H1 (cell line): ENCODE measurements around the gene CYP26C1. TPM values are rescaled to one million over a fixed set of nuclear protein-coding genes. Genes with fewer than 3 reads are reported as not detected.

Source experiments
- CTCF ChIA-PET: fragments of 300-600 bp; sonication (Branson Sonifier 250); formaldehyde crosslinking; loops from one replicate; lab custom pipeline; 2021; ENCODE audit not compliant: partially characterized antibody; lab: Charles Lee
- POLR2A ChIA-PET: fragments of 300-600 bp; sonication (Branson Sonifier 250); formaldehyde crosslinking; loops from one replicate; lab custom pipeline; 2021; ENCODE audit warnings: inconsistent platforms; ENCODE audit not compliant: partially characterized antibody; lab: Charles Lee
- DNase-seq, 2 experiments: peaks; one replicate each; pipeline versions ENCODE4 v3.0.0 to v3.0.0-alpha.2; 2010 to 2022; ENCODE audit warnings: low spot score in 2 of 2, low read depth in 1 of 2, mixed read lengths in 1 of 2
- FAIRE-seq: peaks from 2 replicates; lab custom pipeline; 2011; peaks lifted over from hg19 to GRCh38; lab: Jason Lieb, UNC
- H2AFZ ChIP-seq: 2 replicates; pipeline ENCODE4 v1.8.1; 2012; ENCODE audit warnings: low read length, inconsistent platforms
- H2AK5ac ChIP-seq: 2 replicates; pipeline ENCODE4 v1.6.1; 2013; ENCODE audit warnings: low read depth, low read length
- H2BK120ac ChIP-seq: replicated peaks from 2 replicates; pipeline ENCODE3; 2013; ENCODE audit warnings: low read depth, low read length, inconsistent platforms
- H2BK12ac ChIP-seq: 2 replicates; pipeline ENCODE4 v1.6.1; 2013; ENCODE audit warnings: low read depth, low read length
- H2BK15ac ChIP-seq: 2 replicates; pipeline ENCODE4 v1.6.1; 2013; ENCODE audit warnings: low read length
- H2BK20ac ChIP-seq: 2 replicates; pipeline ENCODE4 v1.6.1; 2013; ENCODE audit warnings: low read length
- H2BK5ac ChIP-seq: 2 replicates; pipeline ENCODE4 v1.6.1; 2013; ENCODE audit warnings: low read depth, low read length
- H3K14ac ChIP-seq: 2 replicates; pipeline ENCODE4 v1.6.1; 2013; ENCODE audit warnings: inconsistent platforms; ENCODE audit not compliant: insufficient read length
- H3K18ac ChIP-seq: 2 replicates; pipeline ENCODE4 v1.6.1; 2013; ENCODE audit warnings: low read length; ENCODE audit errors: extremely low read depth
- H3K23ac ChIP-seq: 2 replicates; pipeline ENCODE4 v1.6.1; 2013; ENCODE audit warnings: inconsistent platforms; ENCODE audit not compliant: insufficient read length
- H3K23me2 ChIP-seq: 2 replicates; pipeline ENCODE4 v1.6.1; 2013; ENCODE audit warnings: low read depth, low read length
- H3K27ac ChIP-seq: 2 replicates; pipeline ENCODE4 v1.6.1; 2011; ENCODE audit warnings: low read depth, low read length, inconsistent platforms
- H3K27me3 ChIP-seq, 4 experiments: replicated peaks in 1 of 4; 1 replicate in 1 of 4; 2 replicates in 3 of 4; pipeline versions ENCODE4 v1.6.1 to v1.8.1; 2011 to 2013; ENCODE audit warnings: low read length in 3 of 4, mild to moderate bottlenecking in 3 of 4, inconsistent platforms in 2 of 4, mixed read lengths in 2 of 4, moderate library complexity in 1 of 4; ENCODE audit not compliant: control insufficient read depth in 3 of 4, insufficient read depth in 3 of 4; ENCODE audit errors: extremely low read depth in 1 of 4
- H3K36me3 ChIP-seq, 4 experiments: 2 replicates each; pipeline versions ENCODE4 v1.6.1 to v1.8.1; 2011 to 2013; ENCODE audit warnings: mild to moderate bottlenecking in 4 of 4, low read length in 3 of 4, moderate library complexity in 2 of 4, control low read depth in 1 of 4, inconsistent platforms in 1 of 4; ENCODE audit not compliant: insufficient read depth in 4 of 4, control insufficient read depth in 2 of 4
- H3K4ac ChIP-seq: replicated peaks from 2 replicates; pipeline ENCODE3; 2013; ENCODE audit warnings: low read length, low read depth, mixed read lengths, inconsistent platforms; ENCODE audit not compliant: insufficient read length
- H3K4me1 ChIP-seq, 4 experiments: replicated peaks in 1 of 4; 1 replicate in 1 of 4; 2 replicates in 3 of 4; pipeline versions ENCODE4 v1.6.1 to v1.8.1; 2011 to 2013; ENCODE audit warnings: low read length in 3 of 4, inconsistent platforms in 2 of 4, mixed read lengths in 1 of 4; ENCODE audit not compliant: insufficient read depth in 4 of 4, control insufficient read depth in 3 of 4
- H3K4me2 ChIP-seq, 2 experiments: 2 replicates each; pipeline versions ENCODE4 v1.6.1 to v1.8.1; 2011 to 2013; ENCODE audit warnings: low read depth in 2 of 2, low read length in 2 of 2, control low read depth in 1 of 2, inconsistent platforms in 1 of 2, mild to moderate bottlenecking in 1 of 2; ENCODE audit not compliant: insufficient read depth in 1 of 2
- H3K4me3 ChIP-seq, 4 experiments: fragments of 200-600, 300-600 bp in 1 of 4; sonication (generic), shearing (Covaris generic), sonication (Bioruptor Twin) in 1 of 4; 2 replicates each; pipeline versions ENCODE4 v1.5.1 to v1.8.1; 2011 to 2016; ENCODE audit warnings: low read length in 4 of 4, low read depth in 3 of 4, control low read depth in 2 of 4, inconsistent platforms in 2 of 4, mild to moderate bottlenecking in 2 of 4, mixed read lengths in 1 of 4, moderate library complexity in 1 of 4; ENCODE audit not compliant: insufficient read depth in 2 of 4; ENCODE audit errors: extremely low read depth in 1 of 4
- H3K56ac ChIP-seq: replicated peaks from 2 replicates; pipeline ENCODE3; 2013; ENCODE audit warnings: low read depth, mild to moderate bottlenecking, mixed read lengths, low read length, inconsistent platforms; ENCODE audit not compliant: insufficient read length
- H3K79me1 ChIP-seq: 2 replicates; pipeline ENCODE4 v1.6.1; 2013; ENCODE audit warnings: low read depth, low read length, control low read depth
- H3K79me2 ChIP-seq, 2 experiments: 2 replicates each; pipeline versions ENCODE4 v1.6.1 to v1.8.1; 2012 to 2013; ENCODE audit warnings: low read length in 2 of 2, mild to moderate bottlenecking in 2 of 2, inconsistent platforms in 1 of 2; ENCODE audit not compliant: insufficient read depth in 2 of 2, control insufficient read depth in 1 of 2
- H3K9ac ChIP-seq, 4 experiments: replicated peaks in 1 of 4; 1 replicate in 1 of 4; 2 replicates in 3 of 4; pipeline versions ENCODE4 v1.6.1 to v1.8.1; 2011 to 2013; ENCODE audit warnings: low read depth in 3 of 4, low read length in 3 of 4, control low read depth in 2 of 4, mild to moderate bottlenecking in 2 of 4, moderate library complexity in 2 of 4, inconsistent platforms in 1 of 4; ENCODE audit errors: extremely low read depth in 1 of 4
- H3K9me3 ChIP-seq, 2 experiments: 2 replicates each; pipeline versions ENCODE4 v1.6.1 to v1.8.1; 2012 to 2013; ENCODE audit warnings: mild to moderate bottlenecking in 2 of 2, moderate library complexity in 2 of 2, control low read depth in 1 of 2, inconsistent platforms in 1 of 2, low read depth in 1 of 2, low read length in 1 of 2, mixed read lengths in 1 of 2; ENCODE audit not compliant: insufficient read depth in 2 of 2
- H4K20me1 ChIP-seq, 2 experiments: replicated peaks in 1 of 2; 2 replicates each; pipeline versions ENCODE3 to v1.8.1; 2011 to 2013; ENCODE audit warnings: inconsistent platforms in 2 of 2, low read length in 2 of 2, mild to moderate bottlenecking in 1 of 2; ENCODE audit not compliant: insufficient read depth in 2 of 2, control insufficient read depth in 1 of 2
- H4K5ac ChIP-seq: 2 replicates; pipeline ENCODE4 v1.6.1; 2013; ENCODE audit warnings: low read length, low read depth, mixed read lengths, inconsistent platforms; ENCODE audit not compliant: insufficient read length
- H4K8ac ChIP-seq: 2 replicates; pipeline ENCODE4 v1.8.0; 2013; ENCODE audit warnings: mild to moderate bottlenecking, moderate library complexity, low read length, inconsistent platforms; ENCODE audit not compliant: insufficient read depth; ENCODE audit errors: extremely low read depth
- H4K91ac ChIP-seq: replicated peaks from 2 replicates; pipeline ENCODE3; 2013; ENCODE audit warnings: low read length, mixed read lengths, inconsistent platforms; ENCODE audit not compliant: insufficient read length
- CHD2 ChIP-seq: IDR thresholded peaks from 2 replicates; pipeline ENCODE4 v1.6.1; 2012; ENCODE audit warnings: low read length, improper control_type of control experiment
- EGR1 ChIP-seq: IDR thresholded peaks from 2 replicates; pipeline ENCODE4 v1.6.1; 2011; ENCODE audit warnings: low read depth, low read length, borderline replicate concordance
- FOSL1 ChIP-seq: IDR thresholded peaks from 2 replicates; pipeline ENCODE4 v1.6.1; 2011; ENCODE audit warnings: mild to moderate bottlenecking, low read depth, low read length, moderate library complexity; ENCODE audit not compliant: insufficient read depth
- HDAC2 ChIP-seq, 2 experiments: fragments of 300-600 bp in 1 of 2; sonication (generic) in 1 of 2; IDR thresholded peaks; 2 replicates each; pipeline ENCODE4 v1.6.1; 2011 to 2012; ENCODE audit warnings: low read depth in 2 of 2, low read length in 2 of 2, mild to moderate bottlenecking in 2 of 2, moderate library complexity in 2 of 2, borderline replicate concordance in 1 of 2, inconsistent platforms in 1 of 2
- KDM1A ChIP-seq: fragments of 200-600, 300-600 bp; sonication (generic); IDR thresholded peaks from 2 replicates; pipeline ENCODE4 v1.7.1; 2016; ENCODE audit warnings: mild to moderate bottlenecking, low read length, borderline replicate concordance
- POLR2AphosphoS5 ChIP-seq: IDR thresholded peaks from 2 replicates; pipeline ENCODE4 v1.6.1; 2011; ENCODE audit warnings: low read depth, low read length
- POU5F1 ChIP-seq: IDR thresholded peaks from 2 replicates; pipeline ENCODE4 v1.6.1; 2011; ENCODE audit warnings: low read depth, mild to moderate bottlenecking, low read length, moderate library complexity
- RFX5 ChIP-seq: IDR thresholded peaks from 2 replicates; pipeline ENCODE4 v1.6.1; 2011; ENCODE audit warnings: low read depth, low read length, improper control_type of control experiment, borderline replicate concordance
- RXRA ChIP-seq: IDR thresholded peaks from 2 replicates; pipeline ENCODE4 v1.6.1; 2011; ENCODE audit warnings: low read depth, mild to moderate bottlenecking, low read length, moderate library complexity; ENCODE audit not compliant: insufficient read depth
- TAF1 ChIP-seq: IDR thresholded peaks from 2 replicates; pipeline ENCODE4 v1.6.1; 2011; ENCODE audit warnings: mild to moderate bottlenecking, low read depth, low read length
- ZNF274 ChIP-seq: IDR thresholded peaks from 2 replicates; pipeline ENCODE4 v1.7.0; 2012; ENCODE audit warnings: low read length, borderline replicate concordance; ENCODE audit errors: extremely low read depth
- WGBS, 2 experiments: shearing (Covaris generic) in 1 of 2; methylation state at CpG; one replicate each; pipeline versions ENCODE4 v1.1.6 to v1.1.7; 2013 to 2015; ENCODE audit warnings: low lambda C conversion rate in 2 of 2, mixed read lengths in 2 of 2, inconsistent platforms in 1 of 2, low coverage in 1 of 2, missing lambda C conversion rate in 1 of 2; ENCODE audit not compliant: insufficient replicate concordance in 2 of 2, insufficient coverage in 1 of 2, insufficient read length in 1 of 2; ENCODE audit errors: extremely low coverage in 1 of 2, missing lambda C conversion rate in 1 of 2; 5-methylcytosine and 5-hydroxymethylcytosine counted together
- polyA plus RNA-seq, 7 experiments: library from polyadenylated mRNA; depleted of rRNA in 3 of 7; stranded (reverse) in 5 of 7; unstranded in 2 of 7; fragments of >200 nt in 5 of 7; fragments of 200-250 nt in 2 of 7; gene quantifications; 1 replicate in 5 of 7; 2 replicates in 1 of 7; 4 replicates in 1 of 7; pipeline versions ENCODE4 v1.2.1 to v1.2.3, GENCODE V29; 2011 to 2013; ENCODE audit warnings: missing spikeins in 2 of 7, mixed read lengths in 2 of 7
- total RNA-seq: library from RNA; stranded (reverse); fragmentation: NEBNext Ultra II Directional; extraction: Animal tissue kit (Norgen Biotek cat#: 25700); gene quantifications from 2 replicates; pipeline ENCODE4 v1.2.1, GENCODE V29; 2021
- TF ChIP-seq, protein P1 (sequence below): IDR thresholded peaks from 2 replicates; pipeline ENCODE4 v1.6.1; 2012; ENCODE audit warnings: inconsistent platforms
- TF ChIP-seq, protein P2 (sequence below): IDR thresholded peaks from 2 replicates; pipeline ENCODE4 v1.6.1; 2012; ENCODE audit warnings: low read length, inconsistent platforms

CYP26C1 gene
- total and polyA plus RNA-seq, 2 of the 8 experiments (the other 6 are each of a cell fraction or from before 2014, with no cell fraction given) = 0.12 to 0.28 TPM

DNA sequence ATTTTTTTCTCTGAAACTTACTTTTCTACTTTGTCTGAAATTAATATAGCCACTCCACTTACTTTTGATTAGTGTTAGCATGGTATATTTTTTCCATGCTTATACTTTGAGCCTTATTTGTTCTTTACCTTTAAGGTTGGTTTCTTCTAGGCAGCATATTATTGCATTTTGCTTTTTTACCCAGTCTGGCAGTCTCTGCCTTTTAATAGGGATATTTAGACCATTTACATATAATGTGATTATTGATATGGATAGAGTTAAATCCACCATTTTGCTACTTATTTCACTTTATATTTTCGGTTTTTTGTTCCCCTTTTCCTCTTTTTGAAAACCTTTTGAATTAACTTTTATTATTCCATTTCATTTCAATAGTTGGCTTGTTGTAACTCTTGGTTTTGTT is 43.4 kb downstream of the CYP26C1 start:
- Histone ChIP-seq H2BK20ac (no peak overlapping the region), H2BK5ac (no peak overlapping the region), H3K4me2 (no peak overlapping the region), H3K14ac (no peak overlapping the region), H3K23ac (no peak overlapping the region), H3K4me3 (no peak overlapping the region), H3K9me3 (no peaks in the 10 kb centered on the region), H3K18ac (no peak overlapping the region), H2BK15ac (no peak overlapping the region), H3K4me1 (no peaks in the 10 kb centered on the region), H2BK120ac (no peak overlapping the region), H4K91ac (no peak overlapping the region), H4K20me1 (no peaks in the 10 kb centered on the region), H3K23me2 (no peaks in the 10 kb centered on the region), H3K79me1 (no peaks in the 10 kb centered on the region), H3K4ac (no peak overlapping the region), H2AFZ (no peak overlapping the region), H3K9ac (no peak overlapping the region), H3K27me3 (no peaks in the 10 kb centered on the region; a peak in 1 of 7 replicates), H3K56ac (no peak overlapping the region), H2AK5ac (no peak overlapping the region), H3K79me2 (no peaks in the 10 kb centered on the region), H3K36me3 (no peaks in the 10 kb centered on the region), H4K8ac (no peak overlapping the region), H4K5ac (no peak overlapping the region), H2BK12ac (no peak overlapping the region), H3K27ac (no peak overlapping the region)
- DNase-seq (no peak), FAIRE-seq (no peak)
- WGBS, 2 experiments = 83% methylated on average over 1 of the region's 1 CpG; no CpG with 5 or more reads in 1 of the 2 experiments
- ChIA-PET CTCF (interaction anchor here (0.7 kb wide), 1 partner anchor 23 kb away, joined by 3 read pairs; no protein-coding TSS in a partner anchor), POLR2A (no interaction called here)
- TF ChIP-seq TAF1 = no peak
- TF ChIP-seq, protein P1, sequence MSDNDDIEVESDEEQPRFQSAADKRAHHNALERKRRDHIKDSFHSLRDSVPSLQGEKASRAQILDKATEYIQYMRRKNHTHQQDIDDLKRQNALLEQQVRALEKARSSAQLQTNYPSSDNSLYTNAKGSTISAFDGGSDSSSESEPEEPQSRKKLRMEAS = no peak
- no peak for TF ChIP-seq HDAC2 (IDR thresholded peaks at IDR 0.05; ENCODE audit: borderline replicate concordance in 1 of 2, low read depth in 2 of 2, low read length in 2 of 2)
- TF ChIP-seq EGR1 = no peak
- TF ChIP-seq FOSL1 = no peak
- no peak for TF ChIP-seq RFX5
- no peak for TF ChIP-seq POU5F1
- no peak for TF ChIP-seq POLR2AphosphoS5
- TF ChIP-seq ZNF274 = no peak
- no peak for TF ChIP-seq RXRA
- TF ChIP-seq CHD2 = no peak
- TF ChIP-seq, protein P2, sequence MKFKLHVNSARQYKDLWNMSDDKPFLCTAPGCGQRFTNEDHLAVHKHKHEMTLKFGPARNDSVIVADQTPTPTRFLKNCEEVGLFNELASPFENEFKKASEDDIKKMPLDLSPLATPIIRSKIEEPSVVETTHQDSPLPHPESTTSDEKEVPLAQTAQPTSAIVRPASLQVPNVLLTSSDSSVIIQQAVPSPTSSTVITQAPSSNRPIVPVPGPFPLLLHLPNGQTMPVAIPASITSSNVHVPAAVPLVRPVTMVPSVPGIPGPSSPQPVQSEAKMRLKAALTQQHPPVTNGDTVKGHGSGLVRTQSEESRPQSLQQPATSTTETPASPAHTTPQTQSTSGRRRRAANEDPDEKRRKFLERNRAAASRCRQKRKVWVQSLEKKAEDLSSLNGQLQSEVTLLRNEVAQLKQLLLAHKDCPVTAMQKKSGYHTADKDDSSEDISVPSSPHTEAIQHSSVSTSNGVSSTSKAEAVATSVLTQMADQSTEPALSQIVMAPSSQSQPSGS = no peak
- TF ChIP-seq KDM1A = no peak
